ENCODE data around the gene CLIP2.
"Not testable (repeated sequence)": the region's sequence is repeated elsewhere in the genome, so short reads cannot be mapped to it uniquely, and the experiment has no call there.

Gene CLIP2

GRCh38 chr7:74294191-74294998 is 5.2 kb downstream of the CLIP2 start:
- no peak for DNase-seq

GRCh38 chr7:74297516-74298233 is 8.5 kb downstream of the CLIP2 start:
- DNase-seq = no peak

GRCh38 chr7:74299401-74299800 is 10.2 kb downstream of the CLIP2 start:
- no peak for DNase-seq

- no peak for DNase-seq
These were observed 11.7 kb downstream of the CLIP2 start for GRCh38 chr7:74300926-74301325.

GRCh38 chr7:74302745-74303221 is 13.6 kb downstream of the CLIP2 start:
- peak in 11 of 58 donors; percentile 14 to 63 (median 23) for DNase-seq

GRCh38 chr7:74304550-74304949 is 15.3 kb downstream of the CLIP2 start:
- DNase-seq = no peak

GRCh38 chr7:74306004-74306729 is 17.0 kb downstream of the CLIP2 start:
- peak in 47 of 58 donors; percentile 16 to 84 (median 64) for DNase-seq

GRCh38 chr7:74306730-74307469 is 17.7 kb downstream of the CLIP2 start:
- DNase-seq = peak in 55 of 58 donors; percentile 20 to 86 (median 67)

- DNase-seq = peak in 8 of 58 donors; percentile 4 to 34 (median 19)
These were observed 18.7 kb downstream of the CLIP2 start for GRCh38 chr7:74307738-74308505.

- DNase-seq = no peak
These were observed 20.0 kb downstream of the CLIP2 start for GRCh38 chr7:74309181-74309580.

- no peak for DNase-seq
These were observed 22.1 kb downstream of the CLIP2 start for GRCh38 chr7:74311305-74311744.

GRCh38 chr7:74312418-74313028 is 23.3 kb downstream of the CLIP2 start:
- peak in 1 of 58 donors; percentile 14 for DNase-seq

- peak in 5 of 58 donors; percentile 8 to 20 (median 12) for DNase-seq
These were observed 26.7 kb downstream of the CLIP2 start for GRCh38 chr7:74315891-74316290.

GRCh38 chr7:74317146-74317782 is 28.1 kb downstream of the CLIP2 start:
- no peak for DNase-seq

- no peak for DNase-seq
These were observed 28.8 kb downstream of the CLIP2 start for GRCh38 chr7:74318043-74318442.

GRCh38 chr7:74320645-74321221 is 31.5 kb downstream of the CLIP2 start:
- no peak for DNase-seq

GRCh38 chr7:74322892-74323291 is 33.7 kb downstream of the CLIP2 start:
- DNase-seq = not testable (repeated sequence)

- DNase-seq = peak in 56 of 58 donors; percentile 14 to 86 (median 68)
These were observed 35.5 kb downstream of the CLIP2 start for GRCh38 chr7:74324531-74325209.

All from anterior cingulate cortex (tissue), 58 donors.